Astrocyte (in vitro differentiated cells and primary cell): ENCODE results near the gene ASCL4. TPM values are rescaled to one million over a fixed set of nuclear protein-coding genes. Genes with fewer than 3 reads are reported as not detected.

ENCODE experiments used
- DNase-seq: peaks from one replicate; pipeline ENCODE4 v3.0.0-alpha.2; 2010; ENCODE audit warnings: low read depth
- FAIRE-seq: peaks from 2 replicates; lab custom pipeline; 2011; peaks lifted over from hg19 to GRCh38; lab: Jason Lieb, UNC
- H2AFZ ChIP-seq: 2 replicates; pipeline ENCODE4 v1.6.0; 2012; ENCODE audit warnings: low read depth, low read length, inconsistent platforms
- H3K27ac ChIP-seq: 2 replicates; pipeline ENCODE4 v1.5.1; 2011; ENCODE audit warnings: low read depth, low read length, inconsistent platforms
- H3K27me3 ChIP-seq: 2 replicates; pipeline ENCODE4 v1.6.0; 2011; ENCODE audit warnings: low read length, inconsistent platforms; ENCODE audit not compliant: insufficient read depth
- H3K36me3 ChIP-seq: 2 replicates; pipeline ENCODE4 v1.5.1; 2011; ENCODE audit warnings: low read length, inconsistent platforms; ENCODE audit not compliant: insufficient read depth
- H3K4me1 ChIP-seq: 2 replicates; pipeline ENCODE4 v1.5.1; 2011; ENCODE audit warnings: low read length, inconsistent platforms; ENCODE audit not compliant: insufficient read depth
- H3K4me2 ChIP-seq: 2 replicates; pipeline ENCODE4 v1.6.0; 2012; ENCODE audit warnings: low read length, inconsistent platforms
- H3K4me3 ChIP-seq: 2 replicates; pipeline ENCODE4 v1.5.1; 2011; ENCODE audit warnings: low read depth, mild to moderate bottlenecking, low read length, inconsistent platforms; ENCODE audit not compliant: insufficient read depth
- H3K79me2 ChIP-seq: 2 replicates; pipeline ENCODE4 v1.6.0; 2012; ENCODE audit warnings: mild to moderate bottlenecking, low read length, inconsistent platforms; ENCODE audit not compliant: insufficient read depth
- H3K9ac ChIP-seq: 2 replicates; pipeline ENCODE4 v1.6.0; 2012; ENCODE audit warnings: mild to moderate bottlenecking, low read length, inconsistent platforms
- H3K9me3 ChIP-seq: 2 replicates; pipeline ENCODE4 v1.5.1; 2012; ENCODE audit warnings: low read depth, mild to moderate bottlenecking, low read length, inconsistent platforms; ENCODE audit not compliant: insufficient read depth
- H4K20me1 ChIP-seq: 2 replicates; pipeline ENCODE4 v1.6.0; 2012; ENCODE audit warnings: low read length, inconsistent platforms; ENCODE audit not compliant: insufficient read depth
- H3K27ac Mint-ChIP-seq: one replicate; pipeline ENCODE4 v1.8.0; 2021; ENCODE audit warnings: mild to moderate bottlenecking, mixed read lengths; ENCODE audit not compliant: unreplicated experiment
- H3K27me3 Mint-ChIP-seq: one replicate; pipeline ENCODE4 v1.8.0; 2021; ENCODE audit warnings: low read depth, mixed read lengths; ENCODE audit not compliant: unreplicated experiment
- H3K36me3 Mint-ChIP-seq: one replicate; pipeline ENCODE4 v1.8.0; 2021; ENCODE audit warnings: low read depth, mixed read lengths; ENCODE audit not compliant: unreplicated experiment
- H3K4me1 Mint-ChIP-seq: one replicate; pipeline ENCODE4 v1.8.0; 2021; ENCODE audit warnings: low read depth, mixed read lengths; ENCODE audit not compliant: unreplicated experiment
- H3K4me3 Mint-ChIP-seq: one replicate; pipeline ENCODE4 v1.8.0; 2021; ENCODE audit warnings: mild to moderate bottlenecking, moderate library complexity, mixed read lengths; ENCODE audit not compliant: unreplicated experiment
- H3K9me3 Mint-ChIP-seq: one replicate; pipeline ENCODE4 v1.8.0; 2021; ENCODE audit warnings: mild to moderate bottlenecking, mixed read lengths; ENCODE audit not compliant: unreplicated experiment
- EZH2 ChIP-seq: IDR thresholded peaks from 2 replicates; pipeline ENCODE4 v1.6.1; 2012; ENCODE audit warnings: mild to moderate bottlenecking, low read length, inconsistent platforms; ENCODE audit not compliant: insufficient read depth
- total RNA-seq: library from RNA; stranded (reverse); gene quantifications from 2 replicates; pipeline ENCODE4 v1.2.1, GENCODE V29; 2021
- TF ChIP-seq, protein P1 (sequence below): IDR thresholded peaks from 2 replicates; pipeline ENCODE4 v1.5.1; 2011; ENCODE audit warnings: low read depth, mild to moderate bottlenecking, inconsistent platforms, low read length, moderate library complexity; ENCODE audit not compliant: insufficient read depth

Gene ASCL4
- total RNA-seq, 1 donor from 2014 or later = not detected

- FAIRE-seq (no peak), DNase-seq (no peak)
- H3K27me3 Mint-ChIP-seq = no peaks in the 10 kb centered on the region
- H3K36me3 ChIP-seq = peaks cover 27% of the 10 kb centered on the region
- H3K27me3 ChIP-seq = no peaks in the 10 kb centered on the region
- H3K79me2 ChIP-seq = no peaks in the 10 kb centered on the region
- no peak overlapping the region for H3K9ac ChIP-seq
- H3K4me1 ChIP-seq = no peaks in the 10 kb centered on the region
- H3K36me3 Mint-ChIP-seq = peaks cover 9% of the 10 kb centered on the region
- no peak overlapping the region for H3K27ac ChIP-seq
- TF ChIP-seq, protein P1, sequence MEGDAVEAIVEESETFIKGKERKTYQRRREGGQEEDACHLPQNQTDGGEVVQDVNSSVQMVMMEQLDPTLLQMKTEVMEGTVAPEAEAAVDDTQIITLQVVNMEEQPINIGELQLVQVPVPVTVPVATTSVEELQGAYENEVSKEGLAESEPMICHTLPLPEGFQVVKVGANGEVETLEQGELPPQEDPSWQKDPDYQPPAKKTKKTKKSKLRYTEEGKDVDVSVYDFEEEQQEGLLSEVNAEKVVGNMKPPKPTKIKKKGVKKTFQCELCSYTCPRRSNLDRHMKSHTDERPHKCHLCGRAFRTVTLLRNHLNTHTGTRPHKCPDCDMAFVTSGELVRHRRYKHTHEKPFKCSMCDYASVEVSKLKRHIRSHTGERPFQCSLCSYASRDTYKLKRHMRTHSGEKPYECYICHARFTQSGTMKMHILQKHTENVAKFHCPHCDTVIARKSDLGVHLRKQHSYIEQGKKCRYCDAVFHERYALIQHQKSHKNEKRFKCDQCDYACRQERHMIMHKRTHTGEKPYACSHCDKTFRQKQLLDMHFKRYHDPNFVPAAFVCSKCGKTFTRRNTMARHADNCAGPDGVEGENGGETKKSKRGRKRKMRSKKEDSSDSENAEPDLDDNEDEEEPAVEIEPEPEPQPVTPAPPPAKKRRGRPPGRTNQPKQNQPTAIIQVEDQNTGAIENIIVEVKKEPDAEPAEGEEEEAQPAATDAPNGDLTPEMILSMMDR = no peak
- TF ChIP-seq EZH2 = no peak
- H3K4me3 ChIP-seq = no peak overlapping the region
- H3K27ac Mint-ChIP-seq = no peak overlapping the region
- no peak overlapping the region for H2AFZ ChIP-seq
- peaks cover 8% of the 10 kb centered on the region for H3K9me3 Mint-ChIP-seq
- peaks cover 14% of the 10 kb centered on the region for H4K20me1 ChIP-seq
- peaks cover 4% of the 10 kb centered on the region for H3K4me1 Mint-ChIP-seq
- no peak overlapping the region for H3K4me3 Mint-ChIP-seq
- no peak overlapping the region for H3K4me2 ChIP-seq
- no peaks in the 10 kb centered on the region for H3K9me3 ChIP-seq
These were observed 43.7 kb upstream of the ASCL4 start for GRCh38 chr12:107730618-107731341.

- no peak overlapping the region for H3K4me3 ChIP-seq
- H3K9ac ChIP-seq = no peak overlapping the region
- H3K9me3 ChIP-seq = no peaks in the 10 kb centered on the region
- H3K27me3 ChIP-seq = no peaks in the 10 kb centered on the region
- no peak overlapping the region for H3K4me3 Mint-ChIP-seq
- no peak overlapping the region for H3K4me2 ChIP-seq
- TF ChIP-seq EZH2 = no peak
- TF ChIP-seq, protein P1 = no peak
- H3K36me3 Mint-ChIP-seq = peaks cover 9% of the 10 kb centered on the region
- no peaks in the 10 kb centered on the region for H3K27me3 Mint-ChIP-seq
- H3K27ac Mint-ChIP-seq = no peak overlapping the region
- no peak overlapping the region for H2AFZ ChIP-seq
- FAIRE-seq (no peak), DNase-seq (no peak)
- no peak overlapping the region for H3K27ac ChIP-seq
- peaks cover 32% of the 10 kb centered on the region for H3K36me3 ChIP-seq
- peaks cover 6% of the 10 kb centered on the region for H3K9me3 Mint-ChIP-seq
- H3K4me1 Mint-ChIP-seq = peaks cover 4% of the 10 kb centered on the region
- H4K20me1 ChIP-seq = peaks cover 20% of the 10 kb centered on the region
- no peaks in the 10 kb centered on the region for H3K4me1 ChIP-seq
- H3K79me2 ChIP-seq = peaks cover 6% of the 10 kb centered on the region
These were observed 43.1 kb upstream of the ASCL4 start for GRCh38 chr12:107731366-107731765.

- TF ChIP-seq, protein P1 = no peak
- TF ChIP-seq EZH2 = no peak
- H3K4me1 Mint-ChIP-seq = peaks cover 4% of the 10 kb centered on the region
- peaks cover under 1% of the 10 kb centered on the region for H3K9me3 Mint-ChIP-seq
- Histone ChIP-seq H3K36me3 (peaks cover 42% of the 10 kb centered on the region), H3K4me1 (no peaks in the 10 kb centered on the region), H3K27ac (no peak overlapping the region), H3K9me3 (no peaks in the 10 kb centered on the region), H3K4me2 (no peak overlapping the region), H4K20me1 (peaks cover 21% of the 10 kb centered on the region), H3K27me3 (no peaks in the 10 kb centered on the region), H3K9ac (no peak overlapping the region), H2AFZ (no peak overlapping the region), H3K4me3 (no peak overlapping the region), H3K79me2 (peaks cover 6% of the 10 kb centered on the region)
- DNase-seq = no peak
- H3K36me3 Mint-ChIP-seq = peaks cover 12% of the 10 kb centered on the region
- H3K27ac Mint-ChIP-seq = no peak overlapping the region
- H3K27me3 Mint-ChIP-seq = no peaks in the 10 kb centered on the region
- no peak overlapping the region for H3K4me3 Mint-ChIP-seq
- FAIRE-seq = no peak
These were observed 42.1 kb upstream of the ASCL4 start for GRCh38 chr12:107732365-107732764.
